ENCODE data around the gene DEF6.

Gene DEF6, protein sequence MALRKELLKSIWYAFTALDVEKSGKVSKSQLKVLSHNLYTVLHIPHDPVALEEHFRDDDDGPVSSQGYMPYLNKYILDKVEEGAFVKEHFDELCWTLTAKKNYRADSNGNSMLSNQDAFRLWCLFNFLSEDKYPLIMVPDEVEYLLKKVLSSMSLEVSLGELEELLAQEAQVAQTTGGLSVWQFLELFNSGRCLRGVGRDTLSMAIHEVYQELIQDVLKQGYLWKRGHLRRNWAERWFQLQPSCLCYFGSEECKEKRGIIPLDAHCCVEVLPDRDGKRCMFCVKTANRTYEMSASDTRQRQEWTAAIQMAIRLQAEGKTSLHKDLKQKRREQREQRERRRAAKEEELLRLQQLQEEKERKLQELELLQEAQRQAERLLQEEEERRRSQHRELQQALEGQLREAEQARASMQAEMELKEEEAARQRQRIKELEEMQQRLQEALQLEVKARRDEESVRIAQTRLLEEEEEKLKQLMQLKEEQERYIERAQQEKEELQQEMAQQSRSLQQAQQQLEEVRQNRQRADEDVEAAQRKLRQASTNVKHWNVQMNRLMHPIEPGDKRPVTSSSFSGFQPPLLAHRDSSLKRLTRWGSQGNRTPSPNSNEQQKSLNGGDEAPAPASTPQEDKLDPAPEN

DNA sequence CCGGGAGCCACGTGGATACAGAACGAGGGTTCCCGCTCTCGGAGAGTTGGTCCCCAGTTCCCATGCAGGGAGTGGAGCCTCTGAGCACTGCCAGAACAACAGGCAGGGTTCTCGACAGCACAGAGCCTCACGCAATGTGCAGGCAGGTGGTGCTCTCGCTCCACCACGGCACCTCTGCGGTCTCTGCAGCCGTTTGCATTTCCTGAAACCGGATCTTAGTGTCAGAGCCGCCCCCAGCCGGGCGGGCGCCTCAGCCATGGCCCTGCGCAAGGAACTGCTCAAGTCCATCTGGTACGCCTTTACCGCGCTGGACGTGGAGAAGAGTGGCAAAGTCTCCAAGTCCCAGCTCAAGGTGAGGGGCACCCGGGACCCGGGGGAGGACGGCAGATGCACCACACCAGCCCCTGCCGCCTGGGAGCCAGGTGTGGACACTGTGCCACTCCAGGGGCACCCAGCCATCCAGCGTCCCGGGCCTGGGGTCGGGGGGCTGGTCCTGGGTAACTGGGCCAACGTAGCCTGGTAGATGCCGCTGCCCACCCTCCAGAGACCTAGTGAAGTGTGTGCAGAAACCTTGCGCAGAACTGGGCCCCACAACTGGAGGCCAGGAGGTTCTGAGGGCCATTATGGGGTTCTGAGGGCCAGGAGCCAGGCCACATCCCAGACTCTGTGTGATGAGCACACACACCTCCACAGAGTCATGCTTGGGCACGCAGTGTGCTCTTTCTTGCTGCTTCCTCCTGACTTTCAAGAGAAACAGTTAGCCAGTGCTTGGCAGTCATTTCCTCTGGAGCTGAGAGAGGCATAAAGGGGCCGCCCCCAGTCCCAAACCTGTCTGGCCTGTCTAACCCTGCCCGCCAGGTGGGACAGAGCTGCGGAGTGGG, at the start of gene DEF6:
DEF6 (plus strand) TSS at position 218 of the 881 bp plus-strand sequence; CDS start at position 257, 39 bp downstream.
- DNase-seq = peak in 29 of 58 donors; percentile 3 to 55 (median 24)

DNA sequence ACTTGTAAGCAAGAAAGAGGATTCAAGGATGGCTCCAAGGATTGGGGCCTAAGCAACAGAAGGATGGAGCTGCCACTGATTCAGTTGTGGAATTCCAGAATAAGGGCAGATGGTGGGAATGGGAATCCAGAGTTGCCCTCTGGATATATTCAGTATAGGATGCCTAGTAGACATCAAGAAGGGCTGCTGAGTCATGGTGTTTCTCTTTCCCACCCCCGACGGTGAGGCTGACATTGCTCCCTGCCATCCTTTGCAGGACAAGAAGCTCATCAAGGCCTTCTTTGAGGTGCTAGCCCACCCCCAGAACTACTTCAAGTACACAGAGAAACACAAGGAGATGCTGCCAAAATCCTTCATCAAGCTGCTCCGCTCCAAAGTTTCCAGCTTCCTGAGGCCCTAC, 49.3 kb upstream of the DEF6 start:
- DNase-seq = peak in 1 of 58 donors; percentile 5

DNA sequence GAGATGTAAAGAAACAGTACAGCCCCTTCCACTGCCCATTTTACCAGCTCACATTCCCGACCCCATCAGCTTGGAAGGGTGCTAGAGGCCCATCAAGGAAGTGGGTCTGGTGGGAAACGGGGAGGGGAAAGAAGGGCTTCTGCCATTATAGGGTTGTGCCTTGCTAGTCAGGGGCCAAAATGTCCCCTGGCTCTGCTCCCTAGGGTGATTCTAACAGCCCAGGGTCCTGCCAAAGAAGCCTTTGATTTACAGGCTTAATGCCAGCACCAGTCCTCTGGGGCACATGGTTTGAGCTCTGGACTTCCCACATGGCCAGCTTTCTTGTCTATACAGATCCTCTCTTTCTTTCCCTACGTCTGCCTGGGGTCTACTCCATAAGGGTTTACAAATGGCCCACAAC, 48.7 kb upstream of the DEF6 start:
- DNase-seq = peak in 1 of 58 donors; percentile 9

DNA sequence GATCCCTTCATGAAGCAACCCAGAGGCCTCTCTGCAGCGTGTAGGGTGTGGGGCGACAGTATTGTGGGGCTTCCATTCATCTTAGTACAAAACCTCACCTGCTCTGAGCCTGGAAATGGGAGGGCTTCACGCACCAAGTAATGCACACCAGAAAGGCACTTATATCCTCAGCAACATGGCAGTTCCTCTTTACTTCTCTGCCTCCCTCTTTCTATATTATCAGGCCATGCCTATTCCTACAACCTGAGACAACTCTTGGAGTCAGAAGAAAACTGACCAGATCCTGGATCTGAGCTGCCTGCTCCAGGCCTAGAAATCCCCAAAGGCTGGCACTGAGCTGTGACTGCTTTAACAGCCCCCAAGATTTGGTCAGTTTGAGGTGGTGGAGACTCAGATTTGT, 45.7 kb upstream of the DEF6 start:
- no peak for DNase-seq

DNA sequence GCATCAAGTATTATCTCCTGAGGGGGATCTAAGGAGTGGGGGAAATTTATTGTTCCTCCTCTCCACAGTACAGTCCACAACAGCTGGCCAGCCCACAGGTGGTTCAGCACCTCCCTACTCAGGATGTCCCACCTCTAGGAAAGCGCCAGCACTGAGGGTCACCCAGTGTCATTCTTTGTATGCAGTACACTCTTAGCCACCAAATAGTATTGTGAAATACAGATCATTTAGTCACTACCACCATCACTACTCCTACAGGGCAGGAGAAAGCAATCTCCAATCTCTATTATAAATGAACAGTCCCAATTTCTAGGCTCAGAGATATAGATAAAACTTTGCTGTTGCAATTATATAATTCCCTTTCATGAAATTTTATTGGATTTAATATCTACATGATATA, 44.4 kb upstream of the DEF6 start:
- no peak for DNase-seq

- DNase-seq = no peak
Measured at GRCh38 chr6:35258336-35258735, 39.3 kb upstream of the DEF6 start.

DNA sequence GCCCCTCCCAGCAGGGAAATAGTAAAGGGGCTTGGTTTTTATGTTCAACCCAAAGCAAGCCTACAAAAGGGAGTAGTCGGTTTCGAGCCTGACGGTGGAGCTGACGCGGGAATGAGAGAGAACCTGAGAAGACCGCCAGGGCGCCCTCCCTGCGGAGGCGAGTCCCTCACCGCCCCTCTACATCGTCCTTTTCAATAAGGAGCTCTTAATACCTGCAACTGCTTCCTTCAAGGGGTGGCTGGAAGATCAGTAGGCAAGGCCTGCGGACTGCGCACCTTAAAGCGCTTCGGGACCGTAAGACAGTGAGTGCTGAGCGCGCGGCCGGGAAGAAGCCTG, 38.8 kb upstream of the DEF6 start:
- peak in 13 of 58 donors; percentile 25 to 60 (median 49) for DNase-seq

GRCh38 chr6:35259194-35259947, 38.2 kb upstream of the DEF6 start, which contains the start of gene ZNF76:
Gene ZNF76, plus strand, starts transcription at chr6:35259735. Its CDS starts 21,417 bp downstream, at chr6:35281152.
- DNase-seq = peak; percentile 73 to 98 (median 95)

GRCh38 chr6:35259948-35260590, 37.5 kb upstream of the DEF6 start:
- peak in 38 of 58 donors; percentile 5 to 74 (median 50) for DNase-seq

DNA sequence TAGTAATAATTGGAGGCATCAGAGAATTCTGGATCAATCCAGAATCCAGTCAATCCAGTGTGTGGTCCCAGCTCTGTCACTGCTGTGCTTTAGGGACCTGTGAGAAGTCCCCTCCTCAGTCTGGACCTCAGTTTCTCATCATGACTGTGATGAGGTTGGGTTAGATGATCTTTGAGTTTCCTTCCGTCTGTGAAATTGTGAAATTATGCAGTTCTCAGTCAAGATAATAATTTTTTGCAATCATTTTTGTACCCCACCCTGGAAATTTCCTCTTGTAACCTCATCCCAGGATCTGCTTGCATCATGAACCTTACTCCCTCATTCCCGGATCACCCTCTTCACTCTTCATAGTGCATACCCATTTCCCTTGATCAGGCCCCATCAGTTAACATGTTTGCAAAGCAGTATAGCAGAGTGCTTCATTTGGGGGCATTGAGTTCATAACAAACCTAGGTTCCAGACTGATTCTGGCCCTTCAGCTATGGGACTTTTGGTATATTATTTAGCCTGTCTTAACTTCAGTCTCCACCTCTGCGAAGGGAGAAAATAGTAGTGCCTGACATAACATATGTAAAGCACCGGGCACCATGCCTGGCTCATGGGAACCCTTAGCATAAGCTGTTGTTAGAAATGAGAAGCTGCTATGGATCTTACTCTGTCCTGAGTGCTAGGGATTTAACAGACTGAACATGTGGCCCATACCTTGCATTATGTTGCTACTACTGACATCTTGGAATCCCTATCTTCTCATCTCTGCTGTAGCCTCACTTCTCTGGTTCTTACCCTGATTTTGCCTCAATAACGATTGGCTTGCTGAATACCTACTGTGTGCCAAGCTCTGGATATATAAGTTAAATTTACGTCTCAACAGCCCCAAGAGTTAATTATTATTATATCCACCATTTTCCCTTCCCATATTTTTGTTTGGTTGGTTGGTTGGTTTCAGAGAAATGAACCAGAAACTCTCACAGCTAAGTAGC, 36.7 kb upstream of the DEF6 start:
- peak in 7 of 58 donors; percentile 3 to 27 (median 9) for DNase-seq

DNA sequence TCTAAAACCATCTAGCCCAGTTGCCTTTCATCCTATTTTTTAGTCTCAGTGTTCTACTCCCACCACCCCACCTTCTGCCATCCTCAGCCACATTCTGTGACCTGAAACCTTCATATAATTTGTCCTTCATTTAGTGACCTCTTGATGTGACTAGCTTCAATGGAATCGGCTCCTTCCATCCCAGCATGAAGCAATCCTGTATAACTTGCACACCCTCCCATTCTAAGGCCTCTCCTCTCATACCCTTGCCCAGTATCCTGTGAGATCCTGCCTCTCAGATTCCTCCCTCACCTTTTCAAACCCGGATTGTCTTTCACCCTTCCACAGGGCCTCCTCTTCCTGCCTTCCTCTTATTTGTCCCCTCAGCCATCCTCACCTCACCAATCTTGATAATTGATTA, 35.0 kb upstream of the DEF6 start:
- no peak for DNase-seq

GRCh38 chr6:35264550-35265274, 32.9 kb upstream of the DEF6 start:
- DNase-seq = no peak

DNA sequence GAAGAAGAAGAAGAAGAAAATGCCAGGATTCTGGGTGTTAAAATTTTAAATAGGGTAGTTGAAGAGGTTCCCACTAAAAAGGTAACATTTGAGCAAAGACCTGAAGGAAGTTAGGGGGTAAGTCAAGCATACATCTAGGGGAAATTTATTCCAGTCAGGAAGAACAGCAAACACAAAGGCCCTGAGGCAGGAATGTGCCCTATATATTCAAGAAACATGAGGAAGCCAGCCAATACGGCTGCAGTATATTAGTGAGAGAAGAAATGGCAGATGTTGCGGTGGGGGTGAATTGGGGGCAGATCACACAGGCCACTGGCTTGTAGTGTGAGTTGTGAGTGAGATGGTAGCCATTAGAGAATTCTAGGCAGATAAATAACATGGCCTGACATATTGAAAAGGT, 32.1 kb upstream of the DEF6 start:
- DNase-seq = no peak

GRCh38 chr6:35267446-35267845, 30.2 kb upstream of the DEF6 start:
- DNase-seq = no peak

DNA sequence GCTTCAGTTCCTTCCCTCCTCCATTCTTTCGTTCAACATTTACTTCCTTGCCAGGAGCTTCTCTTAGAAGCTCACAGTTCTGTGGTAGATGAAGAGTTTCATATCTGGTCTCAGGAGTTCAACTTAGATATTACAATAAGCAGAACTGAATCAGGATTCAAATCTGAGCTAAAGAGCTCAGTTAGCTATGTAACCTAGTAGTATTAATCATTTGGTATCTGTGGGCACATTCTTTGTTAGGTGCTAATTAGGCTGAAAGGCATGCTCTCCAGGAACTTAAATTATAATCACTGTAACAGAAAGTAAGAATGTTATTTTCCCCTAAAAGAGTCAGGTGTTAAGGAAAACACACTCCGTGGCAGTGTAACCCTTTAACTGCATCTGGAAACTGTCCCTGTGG, 29.7 kb upstream of the DEF6 start:
- no peak for DNase-seq

DNA sequence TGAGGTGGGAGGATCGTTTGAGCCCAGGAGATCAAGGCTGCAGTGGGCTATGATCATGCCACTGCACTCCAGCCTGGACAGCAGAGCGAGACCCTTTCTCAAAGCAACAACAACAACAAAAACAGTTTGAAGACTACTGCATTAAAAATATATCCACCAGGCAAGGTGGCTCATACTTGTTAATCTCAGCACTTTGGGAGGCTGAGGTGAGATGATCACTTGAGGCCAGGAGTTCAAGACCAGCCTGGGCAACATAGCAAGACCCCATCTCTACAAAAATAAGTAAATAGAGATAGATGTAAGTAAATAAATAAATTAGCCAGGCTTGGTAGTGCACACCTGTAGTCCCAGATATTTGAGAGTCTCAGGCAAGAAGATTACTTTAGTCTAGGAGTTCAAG, 25.6 kb upstream of the DEF6 start:
- no peak for DNase-seq

- DNase-seq = no peak
Measured at GRCh38 chr6:35273822-35274559, 23.6 kb upstream of the DEF6 start.

DNA sequence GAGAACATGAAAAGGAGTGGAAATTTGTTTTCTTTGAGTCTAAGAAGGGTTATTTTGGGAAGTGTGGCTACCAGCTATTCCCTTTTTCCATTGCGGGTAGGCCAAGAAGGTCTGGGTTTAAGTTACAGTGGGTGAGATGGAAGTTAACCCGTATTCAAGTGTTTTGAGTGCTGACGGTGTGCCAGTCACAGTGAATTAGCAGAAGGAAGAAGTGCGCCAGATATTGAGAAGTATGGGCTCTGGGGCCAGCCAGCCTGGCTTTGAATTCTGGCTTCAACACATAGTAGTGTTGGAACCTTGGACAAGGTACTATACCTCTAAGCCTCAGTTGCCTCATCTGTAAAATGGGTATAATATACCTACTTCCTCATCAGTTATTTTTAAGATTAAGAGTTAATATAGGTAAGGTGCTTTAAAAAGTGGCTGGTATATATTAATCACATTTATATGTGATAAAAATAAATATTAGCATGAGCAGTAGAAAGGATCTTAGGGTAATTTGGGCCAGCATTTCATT, 21.8 kb upstream of the DEF6 start:
- DNase-seq = no peak
